ENCODE results near the gene DCXR.
A peak's percentile ranks its signal among the peaks of the same experiment; 100 is the strongest.

Gene DCXR

DNA sequence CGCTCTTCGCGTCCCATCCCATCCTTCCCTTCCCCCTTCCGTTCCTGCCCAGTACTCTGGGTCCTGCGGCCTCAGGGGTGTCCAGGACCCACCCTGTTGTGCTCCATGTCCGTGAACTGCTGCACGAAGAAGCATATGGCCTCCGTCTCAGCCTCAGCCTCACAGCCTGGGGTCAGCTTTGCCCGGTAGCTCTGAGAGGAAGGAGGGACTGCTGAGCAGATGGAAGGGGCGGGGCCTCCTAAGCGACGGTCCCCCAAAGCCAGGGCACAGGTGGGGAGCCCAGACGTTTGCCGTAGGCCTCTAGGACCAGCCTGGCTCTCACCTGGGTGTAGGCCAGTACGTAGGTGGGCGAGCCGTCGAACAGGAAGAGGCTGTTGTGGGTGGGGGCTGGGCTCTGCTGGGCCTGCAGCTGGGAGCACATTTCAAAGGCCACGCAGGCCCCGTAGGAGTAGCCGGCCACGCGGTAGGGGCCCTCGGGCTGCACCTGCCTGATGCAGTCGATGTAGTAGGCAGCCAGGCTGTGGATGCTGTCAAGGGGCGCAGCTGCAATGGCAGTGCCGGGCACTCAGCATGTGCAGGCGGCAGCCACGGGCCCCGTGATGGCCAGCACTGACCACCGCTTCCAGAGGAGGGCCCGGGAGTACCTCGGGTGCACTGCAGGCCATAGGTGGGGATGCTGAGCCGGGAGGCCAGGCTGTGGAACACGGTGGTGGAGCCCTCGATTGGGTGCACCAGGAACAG, 42.7 kb upstream of the DCXR start:
- Histone ChIP-seq H3K27me3 (ENCODE audit: insufficient read depth, low read length) (no peaks in the 10 kb centered on the region), H3K27ac (ENCODE audit: low read length) (no peak overlapping the region), H3K36me3 (ENCODE audit: insufficient read depth, low read depth, low read length) (peaks cover 69% of the 10 kb centered on the region), H3K9me3 (ENCODE audit: insufficient read depth, low read depth, low read length) (no peaks in the 10 kb centered on the region), H3K9ac (ENCODE audit: low read depth, low read length) (no peak overlapping the region), H3K4me1 (ENCODE audit: insufficient read depth, low read length) (no peaks in the 10 kb centered on the region), H3K4me3 (ENCODE audit: low read length) (no peak overlapping the region)

- H3K27ac ChIP-seq (ENCODE audit: low read length) = no peak overlapping the region
- peaks cover 59% of the 10 kb centered on the region for H3K36me3 ChIP-seq (ENCODE audit: insufficient read depth, low read depth, low read length)
- H3K4me1 ChIP-seq (ENCODE audit: insufficient read depth, low read length) = no peaks in the 10 kb centered on the region
- H3K9ac ChIP-seq (ENCODE audit: low read depth, low read length) = no peak overlapping the region
- no peaks in the 10 kb centered on the region for H3K9me3 ChIP-seq (ENCODE audit: insufficient read depth, low read depth, low read length)
- H3K4me3 ChIP-seq (ENCODE audit: low read length) = no peak overlapping the region
- H3K27me3 ChIP-seq (ENCODE audit: insufficient read depth, low read length) = no peaks in the 10 kb centered on the region; the same call in 1 of the 2 replicates
Observed at GRCh38 chr17:82079001-82079677, 41.6 kb upstream of the DCXR start.

DNA sequence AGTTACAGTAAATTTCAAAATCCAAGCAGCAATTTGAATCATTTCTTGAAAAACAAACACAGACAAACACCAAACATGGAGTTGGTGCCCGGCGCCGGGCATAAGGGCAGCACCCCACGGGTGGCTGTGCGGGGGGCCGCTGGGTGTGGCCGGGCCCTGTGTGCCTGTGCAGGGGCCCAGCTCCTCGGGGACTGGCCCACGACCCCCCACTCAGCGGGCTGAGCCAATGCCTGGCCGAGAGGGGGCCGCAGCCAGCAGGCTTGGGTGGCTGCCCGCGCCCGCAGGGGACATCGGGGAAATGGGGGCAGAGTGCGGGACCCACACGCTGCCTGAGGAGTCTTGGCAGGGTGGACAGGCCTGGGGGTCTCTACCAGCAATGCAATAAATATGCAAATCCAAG, 40.9 kb upstream of the DCXR start:
- H3K36me3 ChIP-seq (ENCODE audit: insufficient read depth, low read depth, low read length) = peaks cover 52% of the 10 kb centered on the region

DNA sequence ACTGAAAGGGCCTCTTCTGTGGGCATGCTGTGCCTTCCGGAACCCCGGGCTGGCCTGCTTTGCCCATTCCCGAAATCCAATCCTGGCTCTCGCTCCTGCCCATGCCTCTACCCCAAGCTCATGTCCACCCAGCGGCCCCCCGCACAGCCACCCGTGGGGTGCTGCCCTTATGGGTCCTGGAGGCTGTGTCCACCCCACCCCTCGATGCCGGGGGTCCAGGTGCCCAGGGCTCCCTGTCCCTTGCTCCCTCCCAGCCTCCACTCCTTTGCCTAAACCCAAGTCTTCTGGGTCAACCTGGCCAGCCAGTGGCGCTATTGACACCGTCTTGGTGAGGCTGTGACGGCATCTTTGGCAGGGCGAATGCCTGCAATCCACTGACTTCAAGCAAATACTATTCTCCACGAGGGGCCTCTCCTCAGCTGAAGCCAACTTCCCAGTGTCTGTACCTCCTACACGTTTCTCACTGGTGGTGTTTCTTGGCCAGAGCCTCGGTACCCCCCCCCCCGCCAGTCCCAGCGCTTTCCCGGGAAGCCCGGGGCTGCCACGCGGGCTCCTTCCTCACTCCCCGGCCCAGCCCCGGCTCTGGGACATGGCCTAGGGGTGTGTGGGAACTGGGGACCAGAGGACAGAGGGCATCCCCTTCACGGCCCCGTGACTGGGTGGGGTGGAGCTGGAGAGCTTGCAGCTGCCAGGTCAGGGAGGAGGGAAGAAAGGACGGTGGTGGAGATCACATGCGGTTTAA, 40.3 kb upstream of the DCXR start:
- Histone ChIP-seq H3K27ac (ENCODE audit: low read length) (no peak overlapping the region), H3K36me3 (ENCODE audit: insufficient read depth, low read depth, low read length) (peaks cover 45% of the 10 kb centered on the region), H3K9ac (ENCODE audit: low read depth, low read length) (no peak overlapping the region), H3K4me1 (ENCODE audit: insufficient read depth, low read length) (no peaks in the 10 kb centered on the region), H3K27me3 (ENCODE audit: insufficient read depth, low read length) (peaks cover 5% of the 10 kb centered on the region; the same call in 1 of the 2 replicates), H3K4me3 (ENCODE audit: low read length) (no peak overlapping the region), H3K9me3 (ENCODE audit: insufficient read depth, low read depth, low read length) (no peaks in the 10 kb centered on the region)

More for the DNA sequence above, 40.9 kb upstream of the DCXR start:
- Histone ChIP-seq H3K9me3 (ENCODE audit: insufficient read depth, low read depth, low read length) (no peaks in the 10 kb centered on the region), H3K27ac (ENCODE audit: low read length) (no peak overlapping the region), H3K27me3 (ENCODE audit: insufficient read depth, low read length) (peaks cover 3% of the 10 kb centered on the region; the same call in 1 of the 2 replicates), H3K4me3 (ENCODE audit: low read length) (no peak overlapping the region), H3K9ac (ENCODE audit: low read depth, low read length) (no peak overlapping the region), H3K4me1 (ENCODE audit: insufficient read depth, low read length) (no peaks in the 10 kb centered on the region)

DNA sequence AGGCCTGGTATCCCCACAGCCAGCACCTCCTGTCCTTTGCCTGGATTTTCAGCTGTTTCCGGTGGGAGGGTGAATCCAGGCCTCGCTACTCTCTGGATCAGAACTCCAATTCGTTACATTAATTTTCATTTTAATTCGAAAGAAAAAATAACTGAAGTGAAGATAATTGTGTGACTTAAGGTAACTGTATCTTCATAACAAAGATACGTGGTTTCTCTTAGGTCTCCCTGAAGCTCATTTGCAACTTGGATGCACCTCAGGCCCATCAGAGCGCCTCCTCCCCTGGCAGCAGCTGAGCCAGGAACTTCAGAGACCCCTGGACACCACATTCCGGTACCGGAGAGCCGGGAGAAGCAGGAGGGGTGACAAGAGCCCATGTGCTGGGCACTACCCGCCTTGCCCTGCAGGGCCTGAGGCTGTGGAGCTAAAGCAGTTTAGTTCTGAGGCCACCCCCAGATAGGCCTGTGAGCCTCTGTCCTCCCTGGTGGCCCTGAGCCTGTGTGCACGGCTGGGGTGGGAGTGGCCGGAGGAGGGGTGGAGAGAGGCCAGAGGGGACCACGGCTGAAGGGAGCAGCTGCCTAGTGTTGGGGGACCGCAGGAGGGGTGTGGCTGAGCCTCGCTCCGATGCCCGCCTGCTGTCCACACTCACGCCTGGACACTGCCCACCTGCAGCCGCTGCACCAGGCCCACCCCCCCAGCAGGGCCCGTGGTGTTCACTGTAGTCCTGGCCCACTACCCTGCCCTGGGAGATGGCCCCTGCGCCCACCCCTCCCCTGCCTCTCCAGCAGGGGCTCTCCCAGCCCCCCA, 39.5 kb upstream of the DCXR start:
- Histone ChIP-seq H3K27ac (ENCODE audit: low read length) (no peak overlapping the region), H3K9me3 (ENCODE audit: insufficient read depth, low read depth, low read length) (no peaks in the 10 kb centered on the region), H3K4me3 (ENCODE audit: low read length) (no peak overlapping the region), H3K9ac (ENCODE audit: low read depth, low read length) (no peak overlapping the region), H3K27me3 (ENCODE audit: insufficient read depth, low read length) (peaks cover 5% of the 10 kb centered on the region; the same call in 1 of the 2 replicates), H3K36me3 (ENCODE audit: insufficient read depth, low read depth, low read length) (peaks cover 37% of the 10 kb centered on the region), H3K4me1 (ENCODE audit: insufficient read depth, low read length) (no peaks in the 10 kb centered on the region)

GRCh38 chr17:82076018-82076784, 38.7 kb upstream of the DCXR start:
- no peak overlapping the region for H3K9ac ChIP-seq (ENCODE audit: low read depth, low read length)
- H3K27me3 ChIP-seq (ENCODE audit: insufficient read depth, low read length) = peaks cover 5% of the 10 kb centered on the region; the same call in 1 of the 2 replicates
- H3K4me1 ChIP-seq (ENCODE audit: insufficient read depth, low read length) = no peaks in the 10 kb centered on the region
- no peak overlapping the region for H3K27ac ChIP-seq (ENCODE audit: low read length)
- H3K9me3 ChIP-seq (ENCODE audit: insufficient read depth, low read depth, low read length) = no peaks in the 10 kb centered on the region
- H3K36me3 ChIP-seq (ENCODE audit: insufficient read depth, low read depth, low read length) = peaks cover 32% of the 10 kb centered on the region
- H3K4me3 ChIP-seq (ENCODE audit: low read length) = no peak overlapping the region

GRCh38 chr17:82073446-82073845, 35.9 kb upstream of the DCXR start:
- Histone ChIP-seq H3K27ac (ENCODE audit: low read length) (no peak overlapping the region), H3K27me3 (ENCODE audit: insufficient read depth, low read length) (peaks cover 5% of the 10 kb centered on the region; the same call in 1 of the 2 replicates), H3K9me3 (ENCODE audit: insufficient read depth, low read depth, low read length) (no peaks in the 10 kb centered on the region), H3K4me3 (ENCODE audit: low read length) (no peak overlapping the region), H3K4me1 (ENCODE audit: insufficient read depth, low read length) (no peaks in the 10 kb centered on the region), H3K36me3 (ENCODE audit: insufficient read depth, low read depth, low read length) (peaks cover 8% of the 10 kb centered on the region; the same call in 1 of the 2 replicates), H3K9ac (ENCODE audit: low read depth, low read length) (no peak overlapping the region)

DNA sequence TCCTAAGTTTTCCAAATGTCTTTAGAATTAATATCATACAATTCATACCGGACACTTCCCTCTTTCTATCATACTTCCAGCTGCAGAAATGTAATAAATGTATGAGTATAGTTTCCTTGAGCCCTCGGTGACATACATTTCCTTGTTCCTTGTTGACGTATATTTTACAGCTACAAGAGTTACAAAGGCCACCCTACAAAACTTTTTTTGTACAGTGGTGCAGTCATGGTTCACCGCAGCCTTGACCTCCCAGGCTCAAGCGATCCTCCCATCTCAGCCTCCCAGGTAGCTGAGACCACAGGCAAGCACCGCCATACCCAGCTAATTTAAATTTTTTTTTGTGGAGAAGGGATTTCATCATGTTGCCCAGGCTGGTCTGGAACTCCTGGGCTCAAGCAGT, 35.3 kb upstream of the DCXR start:
- no peak overlapping the region for H3K27ac ChIP-seq (ENCODE audit: low read length)
- H3K4me3 ChIP-seq (ENCODE audit: low read length) = no peak overlapping the region
- peaks cover 5% of the 10 kb centered on the region; the same call in 1 of the 2 replicates for H3K27me3 ChIP-seq (ENCODE audit: insufficient read depth, low read length)
- no peak overlapping the region for H3K9ac ChIP-seq (ENCODE audit: low read depth, low read length)
- H3K9me3 ChIP-seq (ENCODE audit: insufficient read depth, low read depth, low read length) = no peaks in the 10 kb centered on the region
- H3K4me1 ChIP-seq (ENCODE audit: insufficient read depth, low read length) = no peaks in the 10 kb centered on the region
- H3K36me3 ChIP-seq (ENCODE audit: insufficient read depth, low read depth, low read length) = 0 out of 2 replicates have a peak, but pooled peaks cover 3% of the 10 kb centered on the region

GRCh38 chr17:82070611-82071010, 33.1 kb upstream of the DCXR start:
- Histone ChIP-seq H3K9ac (ENCODE audit: low read depth, low read length) (no peak overlapping the region), H3K4me3 (ENCODE audit: low read length) (no peak overlapping the region), H3K27me3 (ENCODE audit: insufficient read depth, low read length) (peaks cover 5% of the 10 kb centered on the region; the same call in 1 of the 2 replicates), H3K9me3 (ENCODE audit: insufficient read depth, low read depth, low read length) (no peaks in the 10 kb centered on the region), H3K27ac (ENCODE audit: low read length) (no peak overlapping the region), H3K4me1 (ENCODE audit: insufficient read depth, low read length) (peaks cover 4% of the 10 kb centered on the region; the same call in 1 of the 2 replicates), H3K36me3 (ENCODE audit: insufficient read depth, low read depth, low read length) (no peaks in the 10 kb centered on the region)

DNA sequence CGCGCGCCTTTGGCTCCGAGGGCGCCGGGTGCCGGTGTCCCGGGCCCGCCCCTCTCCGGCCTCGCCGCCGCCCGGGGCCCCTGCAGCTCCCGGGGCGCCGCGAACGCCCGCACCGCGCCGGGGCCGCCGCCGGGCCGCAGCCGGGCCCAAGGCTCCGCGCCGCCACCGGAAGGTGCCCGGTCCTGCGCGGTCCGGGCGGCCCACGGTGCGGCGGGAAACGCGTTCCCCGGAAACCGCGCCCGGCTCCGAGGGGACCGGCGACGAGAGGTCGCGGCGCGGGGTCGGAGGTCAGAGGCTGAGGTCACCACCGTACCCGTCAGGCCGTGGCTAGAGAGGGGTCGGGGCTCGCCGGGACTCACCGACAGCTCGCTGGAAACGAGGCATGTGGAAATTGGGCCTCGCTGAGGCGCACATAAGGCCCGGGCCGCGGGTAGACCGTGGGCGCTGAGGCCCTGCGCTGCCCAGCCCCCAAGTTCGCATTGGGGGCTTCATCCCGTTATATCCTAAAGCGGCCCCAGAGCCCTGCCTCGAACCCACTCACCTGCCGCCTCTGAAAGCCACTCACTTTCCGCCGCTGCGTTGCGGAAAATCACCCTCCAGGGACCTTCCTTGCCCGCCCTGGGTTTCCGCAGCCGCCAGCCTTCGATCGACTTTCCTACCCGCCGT, 28.3 kb upstream of the DCXR start, which contains the start of gene DUS1L:
TSS of gene DUS1L (minus strand) at position 167 of the 666 bp plus-strand sequence. CDS start 745 bp downstream, outside the sequence.
- H3K27me3 ChIP-seq (ENCODE audit: insufficient read depth, low read length) = no peaks in the 10 kb centered on the region
- H3K9ac ChIP-seq (ENCODE audit: low read depth, low read length) = peak within 1 kb of the TSS; percentile 74
- H3K9me3 ChIP-seq (ENCODE audit: insufficient read depth, low read depth, low read length) = no peaks in the 10 kb centered on the region
- H3K4me3 ChIP-seq (ENCODE audit: low read length) = peak within 1 kb of the TSS; percentile 76
- H3K4me1 ChIP-seq (ENCODE audit: insufficient read depth, low read length) = peaks cover 4% of the 10 kb centered on the region; the same call in 1 of the 2 replicates
- no peak within 1 kb of the TSS for H3K27ac ChIP-seq (ENCODE audit: low read length)
- peaks cover 26% of the 10 kb centered on the region for H3K36me3 ChIP-seq (ENCODE audit: insufficient read depth, low read depth, low read length)
